ENCODE results near the gene HNRNPDL.

The HNRNPDL gene

DNA sequence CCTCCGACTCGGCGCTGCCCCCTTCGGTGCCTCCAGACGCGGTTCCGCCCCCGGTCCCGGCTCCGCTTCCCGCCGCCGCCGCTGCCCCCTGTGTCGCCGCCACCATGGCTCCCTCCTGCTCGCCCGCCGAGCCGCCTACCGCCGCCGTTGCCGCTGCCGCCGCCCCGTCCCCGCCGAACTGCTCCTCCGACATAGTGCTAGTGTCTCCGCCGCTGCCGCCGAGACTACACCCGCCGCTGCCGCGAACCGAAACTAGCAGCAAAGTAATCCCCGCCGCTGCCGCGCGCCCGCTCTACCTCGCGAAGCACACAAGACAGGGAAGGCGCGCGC is 56.8 kb downstream of the HNRNPDL start:
- H3K27ac ChIP-seq: peak overlapping the region; percentile 98
- ChIA-PET POLR2A (ENCODE audit: low non-redundant PET) (no interaction called here), CTCF (interaction anchor here (1.2 kb wide), 1 partner anchor 12 kb away, joined by 4 read pairs; no protein-coding TSS in a partner anchor)
- TF ChIP-seq, protein P1, sequence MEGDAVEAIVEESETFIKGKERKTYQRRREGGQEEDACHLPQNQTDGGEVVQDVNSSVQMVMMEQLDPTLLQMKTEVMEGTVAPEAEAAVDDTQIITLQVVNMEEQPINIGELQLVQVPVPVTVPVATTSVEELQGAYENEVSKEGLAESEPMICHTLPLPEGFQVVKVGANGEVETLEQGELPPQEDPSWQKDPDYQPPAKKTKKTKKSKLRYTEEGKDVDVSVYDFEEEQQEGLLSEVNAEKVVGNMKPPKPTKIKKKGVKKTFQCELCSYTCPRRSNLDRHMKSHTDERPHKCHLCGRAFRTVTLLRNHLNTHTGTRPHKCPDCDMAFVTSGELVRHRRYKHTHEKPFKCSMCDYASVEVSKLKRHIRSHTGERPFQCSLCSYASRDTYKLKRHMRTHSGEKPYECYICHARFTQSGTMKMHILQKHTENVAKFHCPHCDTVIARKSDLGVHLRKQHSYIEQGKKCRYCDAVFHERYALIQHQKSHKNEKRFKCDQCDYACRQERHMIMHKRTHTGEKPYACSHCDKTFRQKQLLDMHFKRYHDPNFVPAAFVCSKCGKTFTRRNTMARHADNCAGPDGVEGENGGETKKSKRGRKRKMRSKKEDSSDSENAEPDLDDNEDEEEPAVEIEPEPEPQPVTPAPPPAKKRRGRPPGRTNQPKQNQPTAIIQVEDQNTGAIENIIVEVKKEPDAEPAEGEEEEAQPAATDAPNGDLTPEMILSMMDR (conservative IDR thresholded peaks at IDR 0.05; ENCODE audit: low read depth): no peak
- no peak for DNase-seq (ENCODE audit: low spot score)

All from RWPE1 (cell line).